ENCODE results near the gene FLAD1.

FLAD1 gene

DNA sequence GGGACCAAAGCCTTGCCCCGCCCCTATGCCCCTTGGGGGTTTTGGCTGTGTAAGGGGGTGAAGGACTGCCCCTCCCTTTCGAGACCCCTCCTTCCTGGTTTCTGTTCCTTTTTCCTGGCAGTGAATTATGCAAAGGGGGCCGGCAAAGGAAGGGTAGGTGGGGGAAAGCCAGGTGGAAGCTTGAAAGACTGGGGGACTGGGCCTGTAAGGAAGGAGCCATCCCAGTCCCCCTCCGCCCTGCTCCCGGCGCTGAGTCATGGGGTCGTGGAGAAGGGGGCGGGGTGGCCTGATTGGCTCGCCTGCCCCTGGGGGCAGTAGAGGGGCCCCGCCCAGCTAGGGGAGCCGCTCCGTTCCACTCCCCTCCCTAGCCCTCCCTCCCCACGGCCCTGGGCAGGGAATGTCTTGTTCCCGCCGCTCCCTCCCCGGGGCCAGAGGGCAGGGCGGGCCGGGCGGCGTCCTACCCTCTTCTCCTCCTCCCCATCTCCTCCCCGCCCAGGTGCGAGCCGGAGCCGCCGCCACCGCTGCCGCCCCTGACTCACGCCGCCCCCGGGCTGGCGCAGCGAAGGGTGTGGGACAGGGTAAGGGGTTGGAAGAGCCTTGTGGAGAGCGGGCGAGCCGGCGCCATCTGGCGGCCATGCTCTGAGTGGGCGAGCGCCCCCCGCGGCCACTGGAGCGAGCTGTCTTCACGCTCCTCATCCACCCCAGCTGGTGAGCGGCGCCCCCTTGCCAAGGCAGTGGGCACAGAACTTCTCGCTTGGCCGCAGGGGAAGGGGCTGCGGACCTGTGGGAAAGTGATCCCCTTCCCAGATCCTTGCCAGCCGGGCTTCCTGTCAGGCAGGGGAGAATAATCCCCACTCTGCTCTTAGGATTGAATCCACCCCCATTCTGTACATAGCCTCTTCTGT, 34.1 kb downstream of the FLAD1 start (continued):
- TF ChIP-seq ZNF777 (tag by site-specific recombination; IDR thresholded peaks at IDR 0.05; ENCODE audit: borderline replicate concordance) (no peak), ZNF133 (tag by site-specific recombination; IDR thresholded peaks at IDR 0.05) (no peak), ZNF701 (tag by site-specific recombination; IDR thresholded peaks at IDR 0.05) (no peak), ZNF324 (tag by site-specific recombination; IDR thresholded peaks at IDR 0.05) (peak; percentile 90), ZNF292 (tag by site-specific recombination; IDR thresholded peaks at IDR 0.05; ENCODE audit: borderline replicate concordance, low read depth) (no peak), ZNF530 (tag by site-specific recombination; IDR thresholded peaks at IDR 0.05; ENCODE audit: low read depth) (no peak), ZNF544 (tag by site-specific recombination; IDR thresholded peaks at IDR 0.05) (no peak), ZNF555 (tag by site-specific recombination; conservative IDR thresholded peaks at IDR 0.05) (no peak), MYNN (tag by site-specific recombination; IDR thresholded peaks at IDR 0.05; ENCODE audit: borderline replicate concordance) (no peak; the same call in 1 of the 2 replicates), GLIS1 (tag by site-specific recombination; IDR thresholded peaks at IDR 0.05) (peak; percentile 93), TCF7L2 (IDR thresholded peaks at IDR 0.05; ENCODE audit: borderline replicate concordance, low read depth, low read length) (no peak), SP7 (tag by site-specific recombination; IDR thresholded peaks at IDR 0.05) (peak; percentile 96), ZNF561 (tag by site-specific recombination; IDR thresholded peaks at IDR 0.05; ENCODE audit: borderline replicate concordance) (peak; percentile 93), ZNF214 (tag by site-specific recombination; IDR thresholded peaks at IDR 0.05; ENCODE audit: borderline replicate concordance) (no peak), ZNF202 (tag by site-specific recombination; IDR thresholded peaks at IDR 0.05; ENCODE audit: borderline replicate concordance) (0 out of 2 replicates have a peak, but pooled peaks have one; percentile 56), ZNF624 (tag by site-specific recombination; IDR thresholded peaks at IDR 0.05) (no peak), ZNF423 (tag by site-specific recombination; IDR thresholded peaks at IDR 0.05) (no peak), KLF7 (tag by site-specific recombination; IDR thresholded peaks at IDR 0.05; ENCODE audit: borderline replicate concordance) (peak; percentile 98), ZNF571 (tag by site-specific recombination; IDR thresholded peaks at IDR 0.05) (no peak), ZNF248 (tag by site-specific recombination; IDR thresholded peaks at IDR 0.05) (no peak), ZNF610 (tag by site-specific recombination; IDR thresholded peaks at IDR 0.05; ENCODE audit: borderline replicate concordance) (peak; percentile 98), ZNF677 (tag by site-specific recombination; IDR thresholded peaks at IDR 0.05) (no peak), IKZF3 (tag by site-specific recombination; IDR thresholded peaks at IDR 0.05) (peak; percentile 93)
- TF ChIP-seq, protein P1, sequence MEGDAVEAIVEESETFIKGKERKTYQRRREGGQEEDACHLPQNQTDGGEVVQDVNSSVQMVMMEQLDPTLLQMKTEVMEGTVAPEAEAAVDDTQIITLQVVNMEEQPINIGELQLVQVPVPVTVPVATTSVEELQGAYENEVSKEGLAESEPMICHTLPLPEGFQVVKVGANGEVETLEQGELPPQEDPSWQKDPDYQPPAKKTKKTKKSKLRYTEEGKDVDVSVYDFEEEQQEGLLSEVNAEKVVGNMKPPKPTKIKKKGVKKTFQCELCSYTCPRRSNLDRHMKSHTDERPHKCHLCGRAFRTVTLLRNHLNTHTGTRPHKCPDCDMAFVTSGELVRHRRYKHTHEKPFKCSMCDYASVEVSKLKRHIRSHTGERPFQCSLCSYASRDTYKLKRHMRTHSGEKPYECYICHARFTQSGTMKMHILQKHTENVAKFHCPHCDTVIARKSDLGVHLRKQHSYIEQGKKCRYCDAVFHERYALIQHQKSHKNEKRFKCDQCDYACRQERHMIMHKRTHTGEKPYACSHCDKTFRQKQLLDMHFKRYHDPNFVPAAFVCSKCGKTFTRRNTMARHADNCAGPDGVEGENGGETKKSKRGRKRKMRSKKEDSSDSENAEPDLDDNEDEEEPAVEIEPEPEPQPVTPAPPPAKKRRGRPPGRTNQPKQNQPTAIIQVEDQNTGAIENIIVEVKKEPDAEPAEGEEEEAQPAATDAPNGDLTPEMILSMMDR (tag by site-specific recombination; IDR thresholded peaks at IDR 0.05): peak; percentile 100
- TF ChIP-seq, protein P2, sequence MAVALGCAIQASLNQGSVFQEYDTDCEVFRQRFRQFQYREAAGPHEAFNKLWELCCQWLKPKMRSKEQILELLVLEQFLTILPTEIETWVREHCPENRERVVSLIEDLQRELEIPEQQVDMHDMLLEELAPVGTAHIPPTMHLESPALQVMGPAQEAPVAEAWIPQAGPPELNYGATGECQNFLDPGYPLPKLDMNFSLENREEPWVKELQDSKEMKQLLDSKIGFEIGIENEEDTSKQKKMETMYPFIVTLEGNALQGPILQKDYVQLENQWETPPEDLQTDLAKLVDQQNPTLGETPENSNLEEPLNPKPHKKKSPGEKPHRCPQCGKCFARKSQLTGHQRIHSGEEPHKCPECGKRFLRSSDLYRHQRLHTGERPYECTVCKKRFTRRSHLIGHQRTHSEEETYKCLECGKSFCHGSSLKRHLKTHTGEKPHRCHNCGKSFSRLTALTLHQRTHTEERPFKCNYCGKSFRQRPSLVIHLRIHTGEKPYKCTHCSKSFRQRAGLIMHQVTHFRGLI (tag by site-specific recombination; IDR thresholded peaks at IDR 0.05): peak; percentile 34; the same call in 1 of the 2 replicates
- TF ChIP-seq, protein P3, sequence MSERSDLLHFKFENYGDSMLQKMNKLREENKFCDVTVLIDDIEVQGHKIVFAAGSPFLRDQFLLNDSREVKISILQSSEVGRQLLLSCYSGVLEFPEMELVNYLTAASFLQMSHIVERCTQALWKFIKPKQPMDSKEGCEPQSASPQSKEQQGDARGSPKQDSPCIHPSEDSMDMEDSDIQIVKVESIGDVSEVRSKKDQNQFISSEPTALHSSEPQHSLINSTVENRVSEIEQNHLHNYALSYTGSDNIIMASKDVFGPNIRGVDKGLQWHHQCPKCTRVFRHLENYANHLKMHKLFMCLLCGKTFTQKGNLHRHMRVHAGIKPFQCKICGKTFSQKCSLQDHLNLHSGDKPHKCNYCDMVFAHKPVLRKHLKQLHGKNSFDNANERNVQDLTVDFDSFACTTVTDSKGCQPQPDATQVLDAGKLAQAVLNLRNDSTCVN (tag by site-specific recombination; optimal IDR thresholded peaks at IDR 0.05): peak; percentile 92
- TF ChIP-seq, protein P4, sequence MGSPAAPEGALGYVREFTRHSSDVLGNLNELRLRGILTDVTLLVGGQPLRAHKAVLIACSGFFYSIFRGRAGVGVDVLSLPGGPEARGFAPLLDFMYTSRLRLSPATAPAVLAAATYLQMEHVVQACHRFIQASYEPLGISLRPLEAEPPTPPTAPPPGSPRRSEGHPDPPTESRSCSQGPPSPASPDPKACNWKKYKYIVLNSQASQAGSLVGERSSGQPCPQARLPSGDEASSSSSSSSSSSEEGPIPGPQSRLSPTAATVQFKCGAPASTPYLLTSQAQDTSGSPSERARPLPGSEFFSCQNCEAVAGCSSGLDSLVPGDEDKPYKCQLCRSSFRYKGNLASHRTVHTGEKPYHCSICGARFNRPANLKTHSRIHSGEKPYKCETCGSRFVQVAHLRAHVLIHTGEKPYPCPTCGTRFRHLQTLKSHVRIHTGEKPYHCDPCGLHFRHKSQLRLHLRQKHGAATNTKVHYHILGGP (tag by site-specific recombination; IDR thresholded peaks at IDR 0.05): no peak
- TF ChIP-seq, protein P5, sequence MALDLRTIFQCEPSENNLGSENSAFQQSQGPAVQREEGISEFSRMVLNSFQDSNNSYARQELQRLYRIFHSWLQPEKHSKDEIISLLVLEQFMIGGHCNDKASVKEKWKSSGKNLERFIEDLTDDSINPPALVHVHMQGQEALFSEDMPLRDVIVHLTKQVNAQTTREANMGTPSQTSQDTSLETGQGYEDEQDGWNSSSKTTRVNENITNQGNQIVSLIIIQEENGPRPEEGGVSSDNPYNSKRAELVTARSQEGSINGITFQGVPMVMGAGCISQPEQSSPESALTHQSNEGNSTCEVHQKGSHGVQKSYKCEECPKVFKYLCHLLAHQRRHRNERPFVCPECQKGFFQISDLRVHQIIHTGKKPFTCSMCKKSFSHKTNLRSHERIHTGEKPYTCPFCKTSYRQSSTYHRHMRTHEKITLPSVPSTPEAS (tag by site-specific recombination; IDR thresholded peaks at IDR 0.05): no peak

Data from HEK293 (cell line).